Upper lobe of left lung (tissue), 6 donors: Measurements from ENCODE around the gene DLEU7. TPM values are rescaled to one million over a fixed set of nuclear protein-coding genes. Genes with fewer than 3 reads are reported as not detected.
A peak's percentile ranks its signal among the peaks of the same experiment; 100 is the strongest.

Experiments used
- ATAC-seq, 2 donors: fragments of 200-7000 bp; cut with Tn5 transposase; one replicate each; pipeline ENCODE4 v1.9.1; 2022; ENCODE audit warnings: mild to moderate bottlenecking in 2 of 2, moderate library complexity in 2 of 2; ENCODE audit not compliant: low FRiP score in 2 of 2
- DNase-seq, 2 donors: peaks; one replicate each; pipeline ENCODE4 v3.0.0-alpha.2; 2019 to 2020
- H3K27ac ChIP-seq, 4 donors: fragments of 200-600 bp; sonication (generic); one replicate each; pipeline ENCODE4 v1.5.1; 2016 to 2019
- H3K27me3 ChIP-seq, 4 donors: fragments of 200-600 bp; sonication (generic); one replicate each; pipeline ENCODE4 v1.5.1; 2017 to 2019
- H3K36me3 ChIP-seq, 4 donors: fragments of 200-600 bp; sonication (generic); one replicate each; pipeline ENCODE4 v1.5.1; 2016 to 2019
- H3K4me1 ChIP-seq, 4 donors: fragments of 200-600 bp; sonication (generic); one replicate each; pipeline ENCODE4 v1.5.1; 2018 to 2019
- H3K4me3 ChIP-seq, 4 donors: fragments of 200-600 bp; sonication (generic); one replicate each; pipeline ENCODE4 v1.5.1; 2017 to 2019; ENCODE audit warnings: mild to moderate bottlenecking in 2 of 4, moderate library complexity in 1 of 4
- H3K9me3 ChIP-seq, 4 donors: fragments of 200-600 bp; sonication (generic); one replicate each; pipeline ENCODE4 v1.5.1; 2018 to 2019
- CTCF ChIP-seq, 6 experiments: fragments of 450-650 bp in 4 of 6; fragments of 200-600 bp in 2 of 6; sonication (generic) in 2 of 6; IDR thresholded peaks; one replicate each; pipeline ENCODE4 v1.5.1; 2016 to 2019; ENCODE audit warnings: antibody characterized with exemption in 6 of 6
- EP300 ChIP-seq, 4 donors: sonication (generic); formaldehyde crosslinking; IDR thresholded peaks; one replicate each; pipeline ENCODE4 v1.5.1; 2017; ENCODE audit warnings: antibody characterized with exemption in 4 of 4, control low read depth in 2 of 4
- POLR2A ChIP-seq, 4 donors: fragments of 450-650 bp; IDR thresholded peaks; one replicate each; pipeline ENCODE4 v1.5.1; 2016 to 2017; ENCODE audit warnings: antibody characterized with exemption in 4 of 4, mild to moderate bottlenecking in 2 of 4
- POLR2AphosphoS5 ChIP-seq, 2 donors: sonication (generic); formaldehyde crosslinking; IDR thresholded peaks; one replicate each; pipeline ENCODE4 v1.5.1; 2017; ENCODE audit warnings: antibody characterized with exemption in 2 of 2
- WGBS, 2 donors: methylation state at CpG; one replicate each; pipeline ENCODE4 v1.1.5; 2017 to 2018; 5-methylcytosine and 5-hydroxymethylcytosine counted together
- total RNA-seq, 6 donors: library from RNA; depleted of rRNA in 4 of 6; stranded (reverse); fragments of >200 nt in 4 of 6; gene quantifications; one replicate each; pipeline versions ENCODE4 v1.1.0 to v1.2.1, GENCODE V29; 2016 to 2021
- donor health status: DM: no; HTN: no; CAD: no; lungs with moderate emphysema.
- donor health status: DM: no; HTN: yes; CAD: no; lungs with severe emphysema.

DLEU7 gene
- total RNA-seq, 6 donors from 2014 or later = 0.39 to 3.0 (median 0.77) TPM; not detected in 1

DNA sequence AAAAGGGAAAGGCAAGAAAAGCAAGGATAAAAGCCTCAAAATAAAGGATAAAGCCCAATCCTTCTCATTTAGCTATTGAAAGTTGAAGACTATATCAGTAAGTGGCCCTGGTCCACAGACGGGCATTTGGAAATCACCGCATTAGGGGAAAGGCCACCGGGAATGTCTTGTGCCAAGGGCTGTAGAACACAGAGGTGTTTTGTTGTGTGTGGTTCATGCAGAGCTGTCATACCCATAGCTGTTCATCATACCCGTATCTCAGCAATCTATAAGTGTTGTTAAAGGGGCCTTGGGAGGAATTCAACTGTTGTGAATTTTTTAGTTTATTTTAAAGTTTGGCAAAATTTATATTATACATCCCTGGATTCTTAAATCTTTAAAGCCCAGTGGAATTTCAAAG is 33.0 kb downstream of the DLEU7 start:
- Histone ChIP-seq H3K27ac (no peak overlapping the region), H3K27me3 (no peaks in the 10 kb centered on the region), H3K4me3 (no peak overlapping the region), H3K4me1 (no peaks in the 10 kb centered on the region), H3K36me3 (no peaks in the 10 kb centered on the region), H3K9me3 (peaks cover 0 to 3% (median 2%) of the 10 kb centered on the region in 4 donors)
- DNase-seq (no peak), ATAC-seq (no peak)
- TF ChIP-seq POLR2A (IDR thresholded peaks at IDR 0.05) = no peak
- TF ChIP-seq EP300 (IDR thresholded peaks at IDR 0.05) = no peak
- TF ChIP-seq POLR2AphosphoS5 (IDR thresholded peaks at IDR 0.05) = no peak
- TF ChIP-seq CTCF (IDR thresholded peaks at IDR 0.05) = no peak
- 94 to 97% methylated on average over 4 of the region's 4 CpGs for WGBS, 2 donors

GRCh38 chr13:50809133-50810090 is 34.1 kb downstream of the DLEU7 start:
- WGBS, 2 donors = 69 to 81% methylated on average over 8 of the region's 8 CpGs
- Histone ChIP-seq H3K27ac (no peak overlapping the region), H3K27me3 (no peaks in the 10 kb centered on the region), H3K4me3 (no peak overlapping the region), H3K36me3 (no peaks in the 10 kb centered on the region), H3K9me3 (peaks cover 0 to 5% (median 3%) of the 10 kb centered on the region in 4 donors), H3K4me1 (no peaks in the 10 kb centered on the region)
- no peak for TF ChIP-seq CTCF (IDR thresholded peaks at IDR 0.05)
- TF ChIP-seq POLR2A (IDR thresholded peaks at IDR 0.05) = no peak
- TF ChIP-seq EP300 (IDR thresholded peaks at IDR 0.05) = no peak
- TF ChIP-seq POLR2AphosphoS5 (IDR thresholded peaks at IDR 0.05) = no peak
- ATAC-seq = no peak
- no peak for DNase-seq

- no peak for DNase-seq
- H3K4me1 ChIP-seq = peaks cover 3 to 8% (median 5%) of the 10 kb centered on the region in 4 donors
- H3K36me3 ChIP-seq = no peaks in the 10 kb centered on the region
- TF ChIP-seq POLR2AphosphoS5 (IDR thresholded peaks at IDR 0.05) (no peak), EP300 (IDR thresholded peaks at IDR 0.05) (no peak), POLR2A (IDR thresholded peaks at IDR 0.05) (no peak), CTCF (IDR thresholded peaks at IDR 0.05) (no peak)
- no peak for ATAC-seq
- no peaks in the 10 kb centered on the region for H3K27me3 ChIP-seq
- H3K9me3 ChIP-seq = peaks cover 0 to 5% (median 3%) of the 10 kb centered on the region in 4 donors
- no peak overlapping the region for H3K27ac ChIP-seq
- no peak overlapping the region for H3K4me3 ChIP-seq
Observed at GRCh38 chr13:50805805-50806204, 37.7 kb downstream of the DLEU7 start.

DNA sequence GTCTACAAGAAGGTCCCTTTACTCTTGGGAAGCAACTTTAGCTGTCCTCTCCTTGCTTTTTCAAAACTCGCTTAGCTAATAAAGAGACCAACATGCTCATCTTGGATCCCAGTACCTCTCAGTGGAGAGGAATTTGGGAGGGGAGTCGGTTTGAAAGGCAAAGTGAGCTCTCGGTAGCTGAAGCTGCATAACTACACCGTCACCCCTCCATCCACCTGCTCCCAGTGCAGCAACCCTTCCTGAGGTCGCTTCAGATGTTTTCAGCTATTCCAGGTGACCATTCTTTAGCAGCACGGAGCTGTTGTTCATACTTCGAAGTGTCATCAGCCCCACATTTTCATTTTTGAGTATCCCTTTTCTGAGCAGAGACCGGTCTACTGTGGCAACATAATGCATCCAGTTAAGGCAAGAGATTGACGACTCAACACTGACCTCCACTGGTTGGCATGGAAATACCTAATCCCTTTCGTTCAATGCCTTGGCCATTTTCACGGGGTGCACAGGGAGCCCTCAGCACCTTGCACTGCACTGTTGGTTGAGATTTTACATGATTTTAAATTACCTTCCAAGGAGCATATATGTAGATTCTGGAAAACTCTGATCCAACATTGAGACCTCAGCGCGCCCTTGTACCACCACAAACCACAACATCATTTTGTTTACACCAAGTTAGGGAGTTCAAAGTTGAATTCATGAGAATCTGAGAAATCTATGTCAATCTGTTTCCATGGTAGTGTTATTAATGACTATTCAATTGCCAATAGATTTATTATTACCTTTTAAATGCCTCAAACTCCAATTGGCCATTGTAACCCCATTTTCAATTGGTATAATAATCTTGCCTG is 42.2 kb downstream of the DLEU7 start:
- H3K9me3 ChIP-seq = peaks cover 0 to 5% (median 3%) of the 10 kb centered on the region in 4 donors
- ATAC-seq = peak; percentile 90 to 95
- H3K36me3 ChIP-seq = no peaks in the 10 kb centered on the region
- 38 to 44% methylated on average over 13 of the region's 13 CpGs for WGBS, 2 donors
- no peak for TF ChIP-seq EP300 (IDR thresholded peaks at IDR 0.05)
- peak; percentile 60 to 85 (median 78) for TF ChIP-seq CTCF (IDR thresholded peaks at IDR 0.05)
- TF ChIP-seq POLR2A (IDR thresholded peaks at IDR 0.05) = no peak
- TF ChIP-seq POLR2AphosphoS5 (IDR thresholded peaks at IDR 0.05) = no peak
- DNase-seq = peak in 1 of 2 donors; percentile 54
- peaks cover 11 to 18% (median 14%) of the 10 kb centered on the region in 4 donors for H3K4me1 ChIP-seq
- H3K27ac ChIP-seq = no peak overlapping the region
- H3K27me3 ChIP-seq = no peaks in the 10 kb centered on the region
- H3K4me3 ChIP-seq = no peak overlapping the region
